K562 (cell line): ENCODE measurements around the gene PHF10. TPM values are rescaled to one million over a fixed set of nuclear protein-coding genes. Genes with fewer than 3 reads are reported as not detected.
A peak's percentile ranks its signal among the peaks of the same experiment; 100 is the strongest.

ENCODE experiments used
- BDP1 ChIP-seq: IDR thresholded peaks from 3 replicates; pipeline ENCODE4 v1.6.1; 2011; ENCODE audit not compliant: insufficient read length, insufficient read depth
- CBFB ChIP-seq: sonication (generic); formaldehyde crosslinking; IDR thresholded peaks from 2 replicates; pipeline ENCODE4 v1.4.0; 2020; ENCODE audit warnings: mild to moderate bottlenecking, missing genetic modification reagents
- ELK3 ChIP-seq: fragments of 450-650 bp; formaldehyde crosslinking; IDR thresholded peaks from 2 replicates; pipeline ENCODE4 v1.4.0; 2020; ENCODE audit warnings: mild to moderate bottlenecking
- HDAC2 ChIP-seq: fragments of 450-650 bp; IDR thresholded peaks from 2 replicates; pipeline ENCODE4 v1.6.1; 2016; ENCODE audit warnings: mild to moderate bottlenecking
- HDAC8 ChIP-seq: fragments of 450-650 bp; IDR thresholded peaks from 2 replicates; pipeline ENCODE4 v1.6.1; 2016; ENCODE audit warnings: mild to moderate bottlenecking, missing genetic modification characterization, moderate library complexity, missing compliant biosample characterization
- JUN ChIP-seq, 2 experiments: sonication (generic) in 1 of 2; formaldehyde crosslinking in 1 of 2; IDR thresholded peaks; 2 replicates each; pipeline versions ENCODE4 v1.6.1 to v1.8.0; 2012 to 2022; ENCODE audit warnings: borderline replicate concordance in 2 of 2, mild to moderate bottlenecking in 2 of 2, improper control_type of control experiment in 1 of 2, low read depth in 1 of 2, low read length in 1 of 2, missing genetic modification reagents in 1 of 2
- JUND ChIP-seq, 2 experiments: IDR thresholded peaks; 2 replicates in 1 of 2; 3 replicates in 1 of 2; pipeline ENCODE4 v1.6.1; 2011; ENCODE audit warnings: borderline replicate concordance in 2 of 2, low read depth in 2 of 2, low read length in 2 of 2, improper control_type of control experiment in 1 of 2, missing biosample characterization in 1 of 2, missing genetic modification characterization in 1 of 2, missing genetic modification reagents in 1 of 2
- KDM5B ChIP-seq: fragments of 200-600 bp; sonication (generic); IDR thresholded peaks from 2 replicates; pipeline ENCODE4 v1.6.1; 2012; ENCODE audit warnings: low read depth, mild to moderate bottlenecking, moderate library complexity, low read length, control low read depth, inconsistent platforms; ENCODE audit not compliant: insufficient replicate concordance
- L3MBTL2 ChIP-seq: fragments of 450-650 bp; IDR thresholded peaks from 2 replicates; pipeline ENCODE4 v1.6.1; 2016; ENCODE audit warnings: mild to moderate bottlenecking, moderate library complexity
- LARP7 ChIP-seq: fragments of 450-650 bp; IDR thresholded peaks from 2 replicates; pipeline ENCODE4 v1.6.1; 2016
- MEIS2 ChIP-seq: fragments of 450-650 bp; IDR thresholded peaks from 2 replicates; pipeline ENCODE4 v1.6.1; 2014; ENCODE audit warnings: mild to moderate bottlenecking; ENCODE audit not compliant: partially characterized antibody
- MYBL2 ChIP-seq, 2 experiments: fragments of 450-650 bp in 1 of 2; sonication (generic) in 1 of 2; formaldehyde crosslinking in 1 of 2; IDR thresholded peaks; 2 replicates each; pipeline versions ENCODE4 v1.6.1 to v1.8.1; 2017 to 2022; ENCODE audit warnings: borderline replicate concordance in 1 of 2, inconsistent platforms in 1 of 2, low read depth in 1 of 2, mild to moderate bottlenecking in 1 of 2, missing genetic modification reagents in 1 of 2, moderate library complexity in 1 of 2
- NR1H2 ChIP-seq: sonication (generic); formaldehyde crosslinking; IDR thresholded peaks from 2 replicates; pipeline ENCODE4 v1.4.0; 2020; ENCODE audit warnings: mild to moderate bottlenecking, missing genetic modification reagents
- NRF1 ChIP-seq, 2 experiments: fragments of 450-650 bp; IDR thresholded peaks in 1 of 2; conservative IDR thresholded peaks in 1 of 2; 2 replicates each; pipeline ENCODE4 v1.6.1; 2014; ENCODE audit warnings: mild to moderate bottlenecking in 2 of 2
- PHF8 ChIP-seq: fragments of 200-600 bp; sonication (generic); IDR thresholded peaks from 2 replicates; pipeline ENCODE4 v1.6.1; 2012; ENCODE audit warnings: mixed run types, mild to moderate bottlenecking, inconsistent platforms, low read length, moderate library complexity, borderline replicate concordance
- POLR2A ChIP-seq: fragments of 450-650 bp; conservative IDR thresholded peaks from 2 replicates; pipeline ENCODE4 v1.6.1; 2016
- RFX1 ChIP-seq: fragments of 450-650 bp; IDR thresholded peaks from 2 replicates; pipeline ENCODE4 v1.6.1; 2016; ENCODE audit warnings: mild to moderate bottlenecking, moderate library complexity
- YBX1 ChIP-seq: fragments of 450-650 bp; IDR thresholded peaks from 2 replicates; pipeline ENCODE4 v1.7.1; 2016; ENCODE audit warnings: mild to moderate bottlenecking
- ZNF24 ChIP-seq: fragments of 450-650 bp; IDR thresholded peaks from 2 replicates; pipeline ENCODE4 v1.6.1; 2016
- ZNF311 ChIP-seq: fragments of 250-450 bp; sonication (Bioruptor Pico); IDR thresholded peaks from 2 replicates; pipeline ENCODE4 v1.4.0; 2020; ENCODE audit warnings: mild to moderate bottlenecking, moderate library complexity
- ZNF695 ChIP-seq: fragments of 450-650 bp; formaldehyde crosslinking; IDR thresholded peaks from 2 replicates; pipeline ENCODE4 v1.4.0; 2020; ENCODE audit warnings: mild to moderate bottlenecking, moderate library complexity
- polyA plus RNA-seq, 8 experiments: library from polyadenylated mRNA; depleted of rRNA in 4 of 8; stranded (reverse) in 5 of 8; unstranded in 3 of 8; fragments of >200 nt; fragmentation: Nextera tagmentation in 2 of 8; fragmentation: Illumina TruSeq in 1 of 8; extraction: Ambion mirVana in 2 of 8; extraction: Trizol in 1 of 8; gene quantifications; 2 replicates each; pipeline versions ENCODE4 v1.2.1 to v1.2.3, GENCODE V29; 2011 to 2014; ENCODE audit warnings: inconsistent platforms in 1 of 8, missing spikeins in 1 of 8
- total RNA-seq, 7 experiments: library from RNA; depleted of rRNA in 6 of 7; stranded (reverse); fragments of >200 nt in 6 of 7; fragmentation: Illumina TruSeq in 2 of 7; extraction: Trizol in 2 of 7; gene quantifications; 2 replicates each; pipeline versions ENCODE4 v1.2.1 to v1.2.3, GENCODE V29; 2011 to 2021; ENCODE audit warnings: low replicate concordance in 1 of 7
- TF ChIP-seq, protein P1 (sequence below), 2 experiments: fragments of 450-650 bp; IDR thresholded peaks; 2 replicates each; pipeline ENCODE4 v1.6.1; 2018; ENCODE audit warnings: mild to moderate bottlenecking in 2 of 2, low read depth in 1 of 2; ENCODE audit not compliant: partially characterized antibody in 2 of 2

The PHF10 gene
- total and polyA plus RNA-seq, 9 of the 15 experiments (the other 6 are each of a cell fraction or from before 2014, with no cell fraction given) = 23.9 to 88.9 (median 46.0) TPM

DNA sequence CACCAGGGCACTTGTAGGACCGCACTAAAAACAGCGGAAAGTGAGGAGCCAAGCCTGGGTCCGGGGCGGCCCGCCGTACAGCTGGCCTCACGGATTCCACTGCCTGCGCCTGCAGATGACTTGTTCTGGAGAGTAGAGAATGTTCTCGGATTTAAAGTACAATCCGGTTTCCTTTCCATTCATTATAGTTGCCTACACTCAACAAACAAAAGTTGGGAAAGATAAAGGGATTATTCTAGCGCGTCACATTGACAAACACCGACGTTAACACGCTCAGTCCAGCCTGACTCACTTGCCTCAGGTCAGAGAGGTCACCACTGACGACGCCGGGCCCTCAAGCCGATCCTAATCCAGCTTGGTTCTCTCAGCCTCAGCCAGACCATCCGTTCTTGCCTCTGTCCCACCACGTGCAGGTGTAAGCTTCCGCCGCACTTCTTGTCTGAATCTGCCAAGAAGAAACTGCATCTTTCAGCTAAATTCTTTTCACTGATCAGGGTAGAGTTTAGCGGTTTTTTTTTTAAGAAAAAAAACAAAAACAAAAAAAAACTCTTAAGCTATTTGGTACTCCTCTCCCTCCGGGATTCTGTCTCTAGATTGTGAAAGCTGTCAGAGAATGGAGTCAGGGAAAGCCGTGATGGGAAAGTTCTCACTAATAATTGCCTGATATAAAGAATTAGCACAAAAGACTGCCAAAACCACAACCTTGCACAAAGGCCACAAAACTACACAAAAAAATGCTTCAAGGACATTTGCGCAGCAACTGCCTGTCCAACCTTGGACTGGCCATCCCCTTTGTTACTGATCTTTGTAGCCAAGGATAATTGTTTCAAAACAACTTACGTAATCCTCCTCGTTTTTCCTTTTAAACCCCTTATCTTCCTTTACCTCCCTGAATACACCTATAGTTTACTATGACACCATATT, 1.1 kb upstream of the PHF10 start (continued):
- TF ChIP-seq ELK3 (CRISPR knock-in tag) (no peak), ZNF24 (0 out of 2 replicates have a peak, but pooled peaks have one; percentile 44), HDAC2 (peak; percentile 77), L3MBTL2 (peak; percentile 84; the same call in 1 of the 2 replicates), NR1H2 (no peak), JUND (IDR thresholded peaks at IDR 0.05; ENCODE audit: borderline replicate concordance, low read depth, low read length) (peak; percentile 88), JUND (tag; IDR thresholded peaks at IDR 0.05; ENCODE audit: borderline replicate concordance, low read depth, low read length) (peak; percentile 67; the same call in 1 of the 3 replicates), MYBL2 (IDR thresholded peaks at IDR 0.05; ENCODE audit: low read depth) (no peak), MYBL2 (CRISPR knock-in tag; IDR thresholded peaks at IDR 0.05; ENCODE audit: borderline replicate concordance) (0 out of 2 replicates have a peak, but pooled peaks have one; percentile 6), PHF8 (no peak), YBX1 (no peak), JUN (IDR thresholded peaks at IDR 0.05; ENCODE audit: borderline replicate concordance, low read depth, low read length) (peak; percentile 82), JUN (CRISPR knock-in tag; IDR thresholded peaks at IDR 0.05; ENCODE audit: borderline replicate concordance) (no peak), MEIS2 (peak; percentile 72), POLR2A (peak; percentile 71), CBFB (CRISPR knock-in tag) (no peak), ZNF311 (CRISPR knock-in tag) (0 out of 2 replicates have a peak, but pooled peaks have one; percentile 28), KDM5B (peak; percentile 14), BDP1 (no peak), RFX1 (0 out of 2 replicates have a peak, but pooled peaks have one; percentile 23), ZNF695 (CRISPR knock-in tag) (0 out of 2 replicates have a peak, but pooled peaks have one; percentile 4), HDAC8 (peak; percentile 9; the same call in 1 of the 2 replicates), LARP7 (no peak), NRF1 (conservative IDR thresholded peaks at IDR 0.05 in 1 of 2, IDR thresholded peaks at IDR 0.05 in 1 of 2) (peak; percentile 32 to 42; a peak in 3 of 4 replicates)
- TF ChIP-seq, protein P1, sequence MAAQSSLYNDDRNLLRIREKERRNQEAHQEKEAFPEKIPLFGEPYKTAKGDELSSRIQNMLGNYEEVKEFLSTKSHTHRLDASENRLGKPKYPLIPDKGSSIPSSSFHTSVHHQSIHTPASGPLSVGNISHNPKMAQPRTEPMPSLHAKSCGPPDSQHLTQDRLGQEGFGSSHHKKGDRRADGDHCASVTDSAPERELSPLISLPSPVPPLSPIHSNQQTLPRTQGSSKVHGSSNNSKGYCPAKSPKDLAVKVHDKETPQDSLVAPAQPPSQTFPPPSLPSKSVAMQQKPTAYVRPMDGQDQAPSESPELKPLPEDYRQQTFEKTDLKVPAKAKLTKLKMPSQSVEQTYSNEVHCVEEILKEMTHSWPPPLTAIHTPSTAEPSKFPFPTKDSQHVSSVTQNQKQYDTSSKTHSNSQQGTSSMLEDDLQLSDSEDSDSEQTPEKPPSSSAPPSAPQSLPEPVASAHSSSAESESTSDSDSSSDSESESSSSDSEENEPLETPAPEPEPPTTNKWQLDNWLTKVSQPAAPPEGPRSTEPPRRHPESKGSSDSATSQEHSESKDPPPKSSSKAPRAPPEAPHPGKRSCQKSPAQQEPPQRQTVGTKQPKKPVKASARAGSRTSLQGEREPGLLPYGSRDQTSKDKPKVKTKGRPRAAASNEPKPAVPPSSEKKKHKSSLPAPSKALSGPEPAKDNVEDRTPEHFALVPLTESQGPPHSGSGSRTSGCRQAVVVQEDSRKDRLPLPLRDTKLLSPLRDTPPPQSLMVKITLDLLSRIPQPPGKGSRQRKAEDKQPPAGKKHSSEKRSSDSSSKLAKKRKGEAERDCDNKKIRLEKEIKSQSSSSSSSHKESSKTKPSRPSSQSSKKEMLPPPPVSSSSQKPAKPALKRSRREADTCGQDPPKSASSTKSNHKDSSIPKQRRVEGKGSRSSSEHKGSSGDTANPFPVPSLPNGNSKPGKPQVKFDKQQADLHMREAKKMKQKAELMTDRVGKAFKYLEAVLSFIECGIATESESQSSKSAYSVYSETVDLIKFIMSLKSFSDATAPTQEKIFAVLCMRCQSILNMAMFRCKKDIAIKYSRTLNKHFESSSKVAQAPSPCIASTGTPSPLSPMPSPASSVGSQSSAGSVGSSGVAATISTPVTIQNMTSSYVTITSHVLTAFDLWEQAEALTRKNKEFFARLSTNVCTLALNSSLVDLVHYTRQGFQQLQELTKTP (IDR thresholded peaks at IDR 0.05; ENCODE audit: low read depth in 1 of 2, partially characterized antibody in 2 of 2) = peak in 1 of 2 experiments; percentile 45
